A673 (cell line): Measurements from ENCODE around the gene C7orf25.

ENCODE experiments used
- EZH2 ChIP-seq: fragments of 200-600 bp; sonication (generic); IDR thresholded peaks from 2 replicates; pipeline ENCODE4 v1.6.1; 2017; ENCODE audit warnings: borderline replicate concordance, low read depth, mild to moderate bottlenecking, mixed read lengths, antibody characterized with exemption, low read length; ENCODE audit not compliant: poor library complexity, severe bottlenecking
- TF ChIP-seq, protein P1 (sequence below): fragments of 300-800, 200-600 bp; sonication (generic); conservative IDR thresholded peaks from 2 replicates; pipeline ENCODE4 v1.5.1; 2017; ENCODE audit warnings: low read depth, mild to moderate bottlenecking, antibody characterized with exemption, low read length, moderate library complexity, mixed read lengths

DNA sequence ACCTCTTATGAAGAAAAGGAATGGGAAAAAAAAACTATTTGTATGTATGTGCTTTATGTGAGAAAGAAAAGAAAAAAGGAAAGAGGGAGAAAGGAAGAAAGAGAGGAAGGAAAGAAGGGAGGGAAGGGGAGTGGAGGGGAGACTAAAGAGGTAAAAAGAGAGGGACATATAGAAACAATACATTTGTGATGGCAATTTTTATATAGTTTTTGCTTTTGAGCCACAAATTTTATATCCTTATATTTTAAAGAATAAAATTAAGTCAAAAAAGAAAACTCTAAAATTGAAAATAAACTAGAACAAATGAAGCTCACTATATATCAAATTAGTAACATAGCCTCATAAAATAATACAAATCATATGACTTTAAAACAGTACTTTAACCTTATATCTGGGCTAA is 11.0 kb downstream of the C7orf25 start:
- TF ChIP-seq, protein P1, sequence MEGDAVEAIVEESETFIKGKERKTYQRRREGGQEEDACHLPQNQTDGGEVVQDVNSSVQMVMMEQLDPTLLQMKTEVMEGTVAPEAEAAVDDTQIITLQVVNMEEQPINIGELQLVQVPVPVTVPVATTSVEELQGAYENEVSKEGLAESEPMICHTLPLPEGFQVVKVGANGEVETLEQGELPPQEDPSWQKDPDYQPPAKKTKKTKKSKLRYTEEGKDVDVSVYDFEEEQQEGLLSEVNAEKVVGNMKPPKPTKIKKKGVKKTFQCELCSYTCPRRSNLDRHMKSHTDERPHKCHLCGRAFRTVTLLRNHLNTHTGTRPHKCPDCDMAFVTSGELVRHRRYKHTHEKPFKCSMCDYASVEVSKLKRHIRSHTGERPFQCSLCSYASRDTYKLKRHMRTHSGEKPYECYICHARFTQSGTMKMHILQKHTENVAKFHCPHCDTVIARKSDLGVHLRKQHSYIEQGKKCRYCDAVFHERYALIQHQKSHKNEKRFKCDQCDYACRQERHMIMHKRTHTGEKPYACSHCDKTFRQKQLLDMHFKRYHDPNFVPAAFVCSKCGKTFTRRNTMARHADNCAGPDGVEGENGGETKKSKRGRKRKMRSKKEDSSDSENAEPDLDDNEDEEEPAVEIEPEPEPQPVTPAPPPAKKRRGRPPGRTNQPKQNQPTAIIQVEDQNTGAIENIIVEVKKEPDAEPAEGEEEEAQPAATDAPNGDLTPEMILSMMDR = no peak
- TF ChIP-seq EZH2 = no peak
